Activated CD8-positive, alpha-beta memory T cell treated with anti-CD3 and anti-CD28 coated beads, Interleukin-2, amount 50 U/mL, for 24 hours (primary cell): ENCODE measurements around the gene EFNA4.
A peak's percentile ranks its signal among the peaks of the same experiment; 100 is the strongest.
"Not testable (repeated sequence)": the region's sequence is repeated elsewhere in the genome, so short reads cannot be mapped to it uniquely, and the experiment has no call there.

Experiments used
- DNase-seq: peaks from one replicate; pipeline ENCODE4 v3.0.0-alpha.2; 2020; ENCODE audit errors: extremely low read depth

The EFNA4 gene

GRCh38 chr1:155086856-155087535 lies 23.5 kb downstream of the EFNA4 start:
- no peak for DNase-seq

GRCh38 chr1:155091071-155092051 lies 27.8 kb downstream of the EFNA4 start:
- peak; percentile 56 for DNase-seq

GRCh38 chr1:155092131-155092530 lies 28.6 kb downstream of the EFNA4 start:
- DNase-seq, result no peak

- DNase-seq, result no peak
These were observed 29.1 kb downstream of the EFNA4 start for GRCh38 chr1:155092641-155093040.

GRCh38 chr1:155093911-155094621 lies 30.5 kb downstream of the EFNA4 start:
- no peak for DNase-seq

- DNase-seq, result no peak
These were observed 31.0 kb downstream of the EFNA4 start for GRCh38 chr1:155094622-155094948.

GRCh38 chr1:155099331-155099730 lies 35.8 kb downstream of the EFNA4 start:
- no peak for DNase-seq

- DNase-seq, result no peak
These were observed 39.8 kb downstream of the EFNA4 start for GRCh38 chr1:155103325-155103724.

GRCh38 chr1:155104605-155105534 lies 41.3 kb downstream of the EFNA4 start:
- no peak for DNase-seq

- DNase-seq, result no peak
These were observed 42.1 kb downstream of the EFNA4 start for GRCh38 chr1:155105604-155106011.

- no peak for DNase-seq
These were observed 43.3 kb downstream of the EFNA4 start for GRCh38 chr1:155106862-155107261.

- DNase-seq, result no peak
These were observed 44.0 kb downstream of the EFNA4 start for GRCh38 chr1:155107309-155108264.

- DNase-seq, result no peak
These were observed 44.8 kb downstream of the EFNA4 start for GRCh38 chr1:155108296-155108695.

GRCh38 chr1:155110381-155110780 lies 46.8 kb downstream of the EFNA4 start:
- no peak for DNase-seq

- DNase-seq, result no peak
These were observed 47.3 kb downstream of the EFNA4 start for GRCh38 chr1:155110826-155111225.

- no peak for DNase-seq
These were observed 50.0 kb downstream of the EFNA4 start for GRCh38 chr1:155113450-155113980.

- no peak for DNase-seq
These were observed 52.7 kb downstream of the EFNA4 start for GRCh38 chr1:155116113-155116764.

GRCh38 chr1:155117610-155118009 lies 54.1 kb downstream of the EFNA4 start:
- DNase-seq, result no peak

GRCh38 chr1:155118090-155118489 lies 54.5 kb downstream of the EFNA4 start:
- DNase-seq, result not testable (repeated sequence)
